Uterus (tissue), 2 donors: ENCODE data around the gene GRPEL2.

Source experiments
- POLR2A ChIP-seq, 2 donors: fragments of 450-650 bp; IDR thresholded peaks; one replicate each; pipeline ENCODE4 v1.6.1; 2016; ENCODE audit warnings: antibody characterized with exemption in 2 of 2, mild to moderate bottlenecking in 1 of 2, moderate library complexity in 1 of 2
- TF ChIP-seq, protein P1 (sequence below), 4 experiments: fragments of 200-600 bp in 2 of 4; fragments of 450-650 bp in 2 of 4; sonication (generic) in 2 of 4; IDR thresholded peaks; one replicate each; pipeline ENCODE4 v1.5.1; 2016 to 2019; ENCODE audit warnings: antibody characterized with exemption in 4 of 4, mild to moderate bottlenecking in 2 of 4, moderate library complexity in 1 of 4

DNA sequence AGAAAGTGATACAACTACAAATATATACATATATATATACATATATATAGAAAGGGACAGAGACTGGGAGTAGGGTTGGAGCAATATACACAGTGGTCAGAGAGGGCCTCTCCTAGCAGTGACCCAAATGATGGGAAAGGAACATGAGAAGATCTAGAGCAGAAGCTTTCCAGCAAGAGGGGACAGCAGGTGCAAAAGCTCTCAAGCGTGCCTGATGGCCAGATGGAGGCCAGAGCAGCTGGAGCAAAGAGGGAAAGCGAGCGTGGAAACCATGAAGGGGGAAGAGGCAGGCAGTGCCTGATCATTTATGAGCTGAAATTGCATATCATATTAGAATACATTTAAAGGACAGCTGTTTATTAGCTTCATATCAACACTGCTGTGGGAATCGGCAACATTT lies 7.6 kb upstream of the GRPEL2 start:
- TF ChIP-seq, protein P1, sequence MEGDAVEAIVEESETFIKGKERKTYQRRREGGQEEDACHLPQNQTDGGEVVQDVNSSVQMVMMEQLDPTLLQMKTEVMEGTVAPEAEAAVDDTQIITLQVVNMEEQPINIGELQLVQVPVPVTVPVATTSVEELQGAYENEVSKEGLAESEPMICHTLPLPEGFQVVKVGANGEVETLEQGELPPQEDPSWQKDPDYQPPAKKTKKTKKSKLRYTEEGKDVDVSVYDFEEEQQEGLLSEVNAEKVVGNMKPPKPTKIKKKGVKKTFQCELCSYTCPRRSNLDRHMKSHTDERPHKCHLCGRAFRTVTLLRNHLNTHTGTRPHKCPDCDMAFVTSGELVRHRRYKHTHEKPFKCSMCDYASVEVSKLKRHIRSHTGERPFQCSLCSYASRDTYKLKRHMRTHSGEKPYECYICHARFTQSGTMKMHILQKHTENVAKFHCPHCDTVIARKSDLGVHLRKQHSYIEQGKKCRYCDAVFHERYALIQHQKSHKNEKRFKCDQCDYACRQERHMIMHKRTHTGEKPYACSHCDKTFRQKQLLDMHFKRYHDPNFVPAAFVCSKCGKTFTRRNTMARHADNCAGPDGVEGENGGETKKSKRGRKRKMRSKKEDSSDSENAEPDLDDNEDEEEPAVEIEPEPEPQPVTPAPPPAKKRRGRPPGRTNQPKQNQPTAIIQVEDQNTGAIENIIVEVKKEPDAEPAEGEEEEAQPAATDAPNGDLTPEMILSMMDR (IDR thresholded peaks at IDR 0.05): no peak
- TF ChIP-seq POLR2A (IDR thresholded peaks at IDR 0.05): no peak
